HUES6 (cell line): ENCODE measurements around the gene KRT80.
A peak's percentile ranks its signal among the peaks of the same experiment; 100 is the strongest.

ENCODE experiments used
- H3K27ac ChIP-seq: 2 replicates; pipeline ENCODE4 v1.7.0; 2013; ENCODE audit warnings: low read depth, mild to moderate bottlenecking, low read length, inconsistent platforms
- H3K27me3 ChIP-seq: 2 replicates; pipeline ENCODE4 v1.6.1; 2013; ENCODE audit warnings: low read length; ENCODE audit not compliant: control insufficient read depth, insufficient read depth
- H3K36me3 ChIP-seq: 2 replicates; pipeline ENCODE4 v1.6.1; 2013; ENCODE audit warnings: low read length; ENCODE audit not compliant: control insufficient read depth, insufficient read depth
- H3K4me1 ChIP-seq: 2 replicates; pipeline ENCODE4 v1.6.1; 2013; ENCODE audit warnings: low read length; ENCODE audit not compliant: control insufficient read depth, insufficient read depth
- H3K4me3 ChIP-seq: 2 replicates; pipeline ENCODE4 v1.5.1; 2013; ENCODE audit warnings: low read depth, low read length
- H3K9ac ChIP-seq: one replicate; pipeline ENCODE4 v1.6.1; 2013; ENCODE audit warnings: mild to moderate bottlenecking, low read length
- H3K9me3 ChIP-seq: 2 replicates; pipeline ENCODE4 v1.6.1; 2013; ENCODE audit warnings: low read depth, low read length; ENCODE audit not compliant: control insufficient read depth, insufficient read depth

KRT80 gene

DNA sequence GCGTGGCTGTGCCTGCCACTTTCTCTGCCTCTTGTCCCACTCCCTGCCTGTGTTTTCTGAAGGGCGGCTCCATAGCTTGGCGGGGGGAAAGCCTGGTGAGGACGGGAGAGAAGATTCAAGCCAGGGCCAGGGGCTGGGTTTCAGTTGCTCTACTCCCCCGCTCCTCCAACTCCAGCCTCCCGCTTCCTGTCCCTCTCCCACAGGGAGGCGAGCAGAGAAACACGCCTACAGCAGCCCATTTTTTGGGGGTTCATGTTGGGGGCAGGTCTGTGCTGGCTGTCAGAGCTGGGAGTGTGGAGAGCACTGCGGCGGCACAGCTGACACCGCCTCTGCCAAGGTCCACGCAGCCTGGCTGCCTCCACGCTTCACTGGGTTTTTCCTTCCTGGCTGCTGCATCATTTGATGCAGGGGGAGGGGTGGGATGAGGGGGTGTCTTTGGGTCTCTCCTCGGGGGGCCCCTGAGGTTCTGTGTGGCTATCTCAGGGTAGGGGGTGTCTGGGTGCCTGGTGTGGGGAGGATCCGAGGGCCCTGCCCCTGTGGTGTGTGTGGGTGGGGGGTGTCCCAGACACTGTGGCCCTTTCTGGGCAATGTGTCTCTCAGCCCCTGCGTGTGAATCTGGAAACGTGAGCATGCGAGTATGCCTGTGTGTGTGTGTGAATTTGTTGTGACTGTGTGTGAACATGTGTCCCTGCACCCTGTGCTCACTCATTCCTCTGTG lies 10.7 kb upstream of the KRT80 start:
- peak overlapping the region; percentile 34 for H3K9ac ChIP-seq
- H3K4me1 ChIP-seq = peaks cover 38% of the 10 kb centered on the region
- H3K36me3 ChIP-seq = no peaks in the 10 kb centered on the region
- no peaks in the 10 kb centered on the region; the same call in 1 of the 2 replicates for H3K27me3 ChIP-seq
- H3K27ac ChIP-seq = no peak overlapping the region
- no peak overlapping the region for H3K4me3 ChIP-seq
- H3K9me3 ChIP-seq = no peaks in the 10 kb centered on the region

- Histone ChIP-seq H3K9ac (no peak overlapping the region), H3K9me3 (no peaks in the 10 kb centered on the region), H3K27ac (no peak overlapping the region), H3K4me3 (no peak overlapping the region), H3K4me1 (peaks cover 34% of the 10 kb centered on the region), H3K36me3 (no peaks in the 10 kb centered on the region), H3K27me3 (no peaks in the 10 kb centered on the region; the same call in 1 of the 2 replicates)
Measured at GRCh38 chr12:52201451-52201839, 9.6 kb upstream of the KRT80 start.

- Histone ChIP-seq H3K9ac (no peak overlapping the region), H3K36me3 (no peaks in the 10 kb centered on the region), H3K27me3 (no peaks in the 10 kb centered on the region), H3K27ac (no peak overlapping the region), H3K4me1 (peaks cover 34% of the 10 kb centered on the region), H3K4me3 (no peak overlapping the region), H3K9me3 (no peaks in the 10 kb centered on the region)
Measured at GRCh38 chr12:52200781-52201450, 9.1 kb upstream of the KRT80 start.

DNA sequence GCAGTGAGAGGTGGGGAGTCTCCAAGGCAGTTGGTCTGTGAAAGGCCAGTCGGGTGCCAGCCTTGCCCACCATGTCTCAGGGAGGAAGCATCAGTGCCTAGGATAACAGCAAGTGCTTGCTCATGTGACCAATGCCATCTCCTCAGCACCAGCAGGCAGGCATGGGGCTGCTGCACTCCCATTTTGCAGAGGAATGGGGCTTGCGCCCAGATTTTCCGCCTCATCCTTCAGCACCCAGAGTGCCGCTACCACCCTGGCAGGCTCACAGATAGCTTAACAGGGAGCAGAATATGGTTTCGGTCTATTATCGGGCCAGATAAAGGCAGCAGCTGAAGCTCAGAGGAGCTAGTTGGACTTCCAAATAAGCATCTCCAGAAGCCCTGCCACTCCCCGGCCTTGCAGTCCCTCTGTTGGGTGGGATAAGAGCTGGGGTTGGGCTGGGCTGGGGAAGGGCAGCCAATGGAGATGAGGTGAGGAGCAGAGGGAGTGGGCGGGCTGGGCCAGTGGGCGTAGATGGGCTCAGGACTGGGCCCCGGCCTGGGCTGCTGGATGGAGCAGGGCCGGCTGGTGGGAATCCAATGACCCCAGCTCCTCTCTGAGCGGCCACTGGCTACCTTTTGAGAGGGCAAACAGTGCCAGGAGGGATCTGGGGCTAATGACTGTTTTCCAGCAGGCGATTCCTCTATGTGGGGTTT lies 8.4 kb upstream of the KRT80 start:
- H3K4me3 ChIP-seq = no peak overlapping the region
- no peaks in the 10 kb centered on the region for H3K9me3 ChIP-seq
- no peaks in the 10 kb centered on the region for H3K27me3 ChIP-seq
- no peaks in the 10 kb centered on the region for H3K36me3 ChIP-seq
- H3K9ac ChIP-seq = no peak overlapping the region
- H3K27ac ChIP-seq = no peak overlapping the region
- H3K4me1 ChIP-seq = peaks cover 36% of the 10 kb centered on the region

DNA sequence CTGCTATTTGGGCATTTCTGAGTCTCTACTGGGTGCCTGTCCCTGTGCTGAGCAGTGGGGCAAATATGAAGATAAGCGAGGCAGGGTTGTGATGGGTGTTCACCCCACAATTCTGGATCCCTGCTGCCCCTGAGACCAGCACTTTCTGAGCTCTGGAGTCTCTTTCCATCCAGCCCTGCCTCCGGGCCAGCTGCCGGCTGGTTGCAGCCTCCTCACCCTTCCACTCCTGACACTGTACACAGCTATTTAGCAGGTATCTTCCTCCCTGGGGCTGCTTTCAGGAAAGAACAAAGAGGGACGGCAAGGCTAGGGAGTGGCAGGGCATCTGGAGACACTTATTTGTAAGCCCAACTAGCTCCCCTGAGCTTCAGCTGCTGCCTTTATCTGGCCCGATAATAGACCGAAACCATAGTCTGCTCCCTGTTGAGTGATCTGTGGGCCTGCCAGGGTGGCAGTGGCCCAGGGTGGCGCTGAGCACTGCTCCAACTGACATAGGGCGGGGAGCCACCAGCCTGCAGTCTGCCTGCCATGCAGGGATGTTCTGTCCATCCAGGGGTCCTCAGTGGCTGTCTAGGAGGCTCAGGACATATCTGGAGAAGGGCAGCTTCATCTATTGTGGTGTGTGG lies 7.6 kb upstream of the KRT80 start:
- Histone ChIP-seq H3K9ac (no peak overlapping the region), H3K4me1 (peaks cover 43% of the 10 kb centered on the region), H3K9me3 (no peaks in the 10 kb centered on the region), H3K4me3 (no peak overlapping the region), H3K27me3 (no peaks in the 10 kb centered on the region), H3K27ac (no peak overlapping the region), H3K36me3 (no peaks in the 10 kb centered on the region)

GRCh38 chr12:52198454-52199215 lies 6.8 kb upstream of the KRT80 start:
- Histone ChIP-seq H3K27me3 (no peaks in the 10 kb centered on the region), H3K9ac (no peak overlapping the region), H3K9me3 (no peaks in the 10 kb centered on the region), H3K4me1 (peaks cover 47% of the 10 kb centered on the region), H3K4me3 (no peak overlapping the region), H3K36me3 (no peaks in the 10 kb centered on the region), H3K27ac (no peak overlapping the region)

GRCh38 chr12:52197371-52198231 lies 5.8 kb upstream of the KRT80 start:
- Histone ChIP-seq H3K27me3 (no peaks in the 10 kb centered on the region), H3K4me3 (no peak overlapping the region), H3K4me1 (peaks cover 41% of the 10 kb centered on the region), H3K9ac (no peak overlapping the region), H3K9me3 (no peaks in the 10 kb centered on the region), H3K36me3 (no peaks in the 10 kb centered on the region), H3K27ac (no peak overlapping the region)

- Histone ChIP-seq H3K27ac (no peak overlapping the region), H3K9ac (no peak overlapping the region), H3K9me3 (no peaks in the 10 kb centered on the region), H3K4me1 (peaks cover 28% of the 10 kb centered on the region; the same call in 1 of the 2 replicates), H3K4me3 (no peak overlapping the region), H3K27me3 (no peaks in the 10 kb centered on the region), H3K36me3 (no peaks in the 10 kb centered on the region)
Measured at GRCh38 chr12:52195065-52195730, 3.4 kb upstream of the KRT80 start.

DNA sequence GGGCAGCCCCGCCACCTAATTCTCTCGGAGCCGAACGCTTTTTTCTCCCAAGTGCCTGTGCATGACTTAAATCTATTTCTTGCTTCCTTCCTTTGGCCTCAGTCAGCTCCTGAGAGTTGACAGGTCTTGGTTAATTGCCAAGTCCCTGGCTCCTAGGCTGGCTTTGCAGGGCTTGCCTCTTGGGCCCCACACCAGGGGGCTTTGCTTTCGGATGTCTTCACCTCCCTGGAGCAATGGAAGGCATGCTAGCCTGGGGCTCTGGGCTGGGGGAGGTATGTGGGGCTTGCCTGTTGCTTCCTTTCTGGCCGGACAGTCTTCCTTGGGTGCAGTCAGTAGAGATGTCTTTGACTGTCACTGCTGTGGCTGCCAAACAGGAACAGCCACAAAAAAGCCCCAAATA lies 2.2 kb upstream of the KRT80 start:
- Histone ChIP-seq H3K4me1 (peaks cover 25% of the 10 kb centered on the region; the same call in 1 of the 2 replicates), H3K27me3 (no peaks in the 10 kb centered on the region), H3K27ac (no peak overlapping the region), H3K4me3 (no peak overlapping the region), H3K36me3 (no peaks in the 10 kb centered on the region), H3K9ac (no peak overlapping the region), H3K9me3 (no peaks in the 10 kb centered on the region)
